ENCODE data around the gene BANF2.

DNA sequence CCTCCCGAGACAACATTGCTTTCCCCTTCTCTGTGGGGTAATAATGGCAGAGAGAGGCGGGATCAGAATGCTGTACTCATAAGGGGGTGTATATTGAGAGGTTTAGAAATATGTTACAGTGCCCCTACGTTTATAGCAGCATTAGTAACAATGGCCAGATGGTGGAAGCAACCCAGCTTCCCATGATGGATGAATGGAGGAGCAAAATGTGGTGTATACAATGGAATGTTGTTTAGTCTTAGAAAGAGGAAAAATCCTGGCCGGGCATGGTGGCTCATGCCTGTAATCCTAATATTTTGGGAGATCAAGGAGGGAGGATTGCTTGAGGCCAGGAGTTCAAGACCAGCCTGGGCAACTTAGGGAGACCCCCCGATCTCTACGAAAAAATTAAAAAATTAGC is 12.9 kb downstream of the BANF2 start:
- TF ChIP-seq, protein P1, sequence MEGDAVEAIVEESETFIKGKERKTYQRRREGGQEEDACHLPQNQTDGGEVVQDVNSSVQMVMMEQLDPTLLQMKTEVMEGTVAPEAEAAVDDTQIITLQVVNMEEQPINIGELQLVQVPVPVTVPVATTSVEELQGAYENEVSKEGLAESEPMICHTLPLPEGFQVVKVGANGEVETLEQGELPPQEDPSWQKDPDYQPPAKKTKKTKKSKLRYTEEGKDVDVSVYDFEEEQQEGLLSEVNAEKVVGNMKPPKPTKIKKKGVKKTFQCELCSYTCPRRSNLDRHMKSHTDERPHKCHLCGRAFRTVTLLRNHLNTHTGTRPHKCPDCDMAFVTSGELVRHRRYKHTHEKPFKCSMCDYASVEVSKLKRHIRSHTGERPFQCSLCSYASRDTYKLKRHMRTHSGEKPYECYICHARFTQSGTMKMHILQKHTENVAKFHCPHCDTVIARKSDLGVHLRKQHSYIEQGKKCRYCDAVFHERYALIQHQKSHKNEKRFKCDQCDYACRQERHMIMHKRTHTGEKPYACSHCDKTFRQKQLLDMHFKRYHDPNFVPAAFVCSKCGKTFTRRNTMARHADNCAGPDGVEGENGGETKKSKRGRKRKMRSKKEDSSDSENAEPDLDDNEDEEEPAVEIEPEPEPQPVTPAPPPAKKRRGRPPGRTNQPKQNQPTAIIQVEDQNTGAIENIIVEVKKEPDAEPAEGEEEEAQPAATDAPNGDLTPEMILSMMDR (IDR thresholded peaks at IDR 0.05), result no peak
- TF ChIP-seq GATA2 (CRISPR knock-in tag; IDR thresholded peaks at IDR 0.05) (no peak), TEAD4 (IDR thresholded peaks at IDR 0.05; ENCODE audit: borderline replicate concordance, insufficient read depth) (no peak), RFX5 (IDR thresholded peaks at IDR 0.05; ENCODE audit: low read length) (no peak), MXI1 (IDR thresholded peaks at IDR 0.05; ENCODE audit: low read depth, low read length) (no peak), CHD2 (IDR thresholded peaks at IDR 0.05; ENCODE audit: low read length, partially characterized antibody) (no peak), TAF1 (IDR thresholded peaks at IDR 0.05; ENCODE audit: borderline replicate concordance, low read depth, low read length) (no peak)
- TF ChIP-seq, protein P2, sequence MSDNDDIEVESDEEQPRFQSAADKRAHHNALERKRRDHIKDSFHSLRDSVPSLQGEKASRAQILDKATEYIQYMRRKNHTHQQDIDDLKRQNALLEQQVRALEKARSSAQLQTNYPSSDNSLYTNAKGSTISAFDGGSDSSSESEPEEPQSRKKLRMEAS (IDR thresholded peaks at IDR 0.05; ENCODE audit: low read depth), result no peak
- TF ChIP-seq, protein P3, sequence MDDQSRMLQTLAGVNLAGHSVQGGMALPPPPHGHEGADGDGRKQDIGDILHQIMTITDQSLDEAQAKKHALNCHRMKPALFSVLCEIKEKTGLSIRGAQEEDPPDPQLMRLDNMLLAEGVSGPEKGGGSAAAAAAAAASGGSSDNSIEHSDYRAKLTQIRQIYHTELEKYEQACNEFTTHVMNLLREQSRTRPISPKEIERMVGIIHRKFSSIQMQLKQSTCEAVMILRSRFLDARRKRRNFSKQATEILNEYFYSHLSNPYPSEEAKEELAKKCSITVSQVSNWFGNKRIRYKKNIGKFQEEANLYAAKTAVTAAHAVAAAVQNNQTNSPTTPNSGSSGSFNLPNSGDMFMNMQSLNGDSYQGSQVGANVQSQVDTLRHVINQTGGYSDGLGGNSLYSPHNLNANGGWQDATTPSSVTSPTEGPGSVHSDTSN (IDR thresholded peaks at IDR 0.05), result no peak
- TF ChIP-seq, protein P4, sequence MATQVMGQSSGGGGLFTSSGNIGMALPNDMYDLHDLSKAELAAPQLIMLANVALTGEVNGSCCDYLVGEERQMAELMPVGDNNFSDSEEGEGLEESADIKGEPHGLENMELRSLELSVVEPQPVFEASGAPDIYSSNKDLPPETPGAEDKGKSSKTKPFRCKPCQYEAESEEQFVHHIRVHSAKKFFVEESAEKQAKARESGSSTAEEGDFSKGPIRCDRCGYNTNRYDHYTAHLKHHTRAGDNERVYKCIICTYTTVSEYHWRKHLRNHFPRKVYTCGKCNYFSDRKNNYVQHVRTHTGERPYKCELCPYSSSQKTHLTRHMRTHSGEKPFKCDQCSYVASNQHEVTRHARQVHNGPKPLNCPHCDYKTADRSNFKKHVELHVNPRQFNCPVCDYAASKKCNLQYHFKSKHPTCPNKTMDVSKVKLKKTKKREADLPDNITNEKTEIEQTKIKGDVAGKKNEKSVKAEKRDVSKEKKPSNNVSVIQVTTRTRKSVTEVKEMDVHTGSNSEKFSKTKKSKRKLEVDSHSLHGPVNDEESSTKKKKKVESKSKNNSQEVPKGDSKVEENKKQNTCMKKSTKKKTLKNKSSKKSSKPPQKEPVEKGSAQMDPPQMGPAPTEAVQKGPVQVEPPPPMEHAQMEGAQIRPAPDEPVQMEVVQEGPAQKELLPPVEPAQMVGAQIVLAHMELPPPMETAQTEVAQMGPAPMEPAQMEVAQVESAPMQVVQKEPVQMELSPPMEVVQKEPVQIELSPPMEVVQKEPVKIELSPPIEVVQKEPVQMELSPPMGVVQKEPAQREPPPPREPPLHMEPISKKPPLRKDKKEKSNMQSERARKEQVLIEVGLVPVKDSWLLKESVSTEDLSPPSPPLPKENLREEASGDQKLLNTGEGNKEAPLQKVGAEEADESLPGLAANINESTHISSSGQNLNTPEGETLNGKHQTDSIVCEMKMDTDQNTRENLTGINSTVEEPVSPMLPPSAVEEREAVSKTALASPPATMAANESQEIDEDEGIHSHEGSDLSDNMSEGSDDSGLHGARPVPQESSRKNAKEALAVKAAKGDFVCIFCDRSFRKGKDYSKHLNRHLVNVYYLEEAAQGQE (IDR thresholded peaks at IDR 0.05; ENCODE audit: low read depth, low read length), result no peak
- TF ChIP-seq, protein P5, sequence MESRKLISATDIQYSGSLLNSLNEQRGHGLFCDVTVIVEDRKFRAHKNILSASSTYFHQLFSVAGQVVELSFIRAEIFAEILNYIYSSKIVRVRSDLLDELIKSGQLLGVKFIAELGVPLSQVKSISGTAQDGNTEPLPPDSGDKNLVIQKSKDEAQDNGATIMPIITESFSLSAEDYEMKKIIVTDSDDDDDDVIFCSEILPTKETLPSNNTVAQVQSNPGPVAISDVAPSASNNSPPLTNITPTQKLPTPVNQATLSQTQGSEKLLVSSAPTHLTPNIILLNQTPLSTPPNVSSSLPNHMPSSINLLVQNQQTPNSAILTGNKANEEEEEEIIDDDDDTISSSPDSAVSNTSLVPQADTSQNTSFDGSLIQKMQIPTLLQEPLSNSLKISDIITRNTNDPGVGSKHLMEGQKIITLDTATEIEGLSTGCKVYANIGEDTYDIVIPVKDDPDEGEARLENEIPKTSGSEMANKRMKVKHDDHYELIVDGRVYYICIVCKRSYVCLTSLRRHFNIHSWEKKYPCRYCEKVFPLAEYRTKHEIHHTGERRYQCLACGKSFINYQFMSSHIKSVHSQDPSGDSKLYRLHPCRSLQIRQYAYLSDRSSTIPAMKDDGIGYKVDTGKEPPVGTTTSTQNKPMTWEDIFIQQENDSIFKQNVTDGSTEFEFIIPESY (IDR thresholded peaks at IDR 0.05; ENCODE audit: borderline replicate concordance, low read depth), result no peak
